ENCODE data around the gene UNCX.

UNCX gene

DNA sequence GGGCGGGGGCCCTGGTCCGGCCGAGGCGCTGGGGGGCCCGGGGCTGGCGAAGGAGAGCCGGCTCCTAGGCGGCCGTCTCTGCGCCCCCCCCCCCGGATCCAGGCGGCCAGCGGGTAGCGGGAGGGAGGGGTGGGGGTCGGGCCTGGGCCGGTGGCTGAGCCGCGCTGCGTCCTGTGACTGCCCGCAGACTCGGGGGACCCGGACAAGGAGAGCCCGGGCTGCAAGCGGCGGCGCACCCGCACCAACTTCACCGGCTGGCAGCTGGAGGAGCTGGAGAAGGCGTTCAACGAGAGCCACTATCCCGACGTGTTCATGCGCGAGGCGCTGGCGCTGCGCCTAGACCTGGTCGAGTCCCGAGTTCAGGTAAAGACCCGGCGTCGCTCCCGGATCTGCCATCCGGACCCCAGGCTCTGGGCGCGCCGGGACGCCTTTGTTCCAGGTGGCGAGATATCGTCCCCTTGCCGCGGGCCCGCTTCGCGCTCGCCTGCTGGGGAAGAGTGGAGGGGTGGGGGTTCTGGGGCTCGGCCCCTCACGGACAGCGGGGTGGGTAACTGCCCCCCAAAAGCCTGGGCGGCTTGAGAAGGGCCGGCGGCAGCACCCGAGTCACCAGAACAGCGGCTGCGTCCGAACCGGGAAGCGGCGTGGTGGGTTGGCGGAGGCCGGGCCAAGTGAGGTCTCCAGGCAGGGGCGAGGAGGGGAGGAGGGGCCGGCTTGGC, 819 bp downstream of the UNCX start:
- no peak for DNase-seq

DNA sequence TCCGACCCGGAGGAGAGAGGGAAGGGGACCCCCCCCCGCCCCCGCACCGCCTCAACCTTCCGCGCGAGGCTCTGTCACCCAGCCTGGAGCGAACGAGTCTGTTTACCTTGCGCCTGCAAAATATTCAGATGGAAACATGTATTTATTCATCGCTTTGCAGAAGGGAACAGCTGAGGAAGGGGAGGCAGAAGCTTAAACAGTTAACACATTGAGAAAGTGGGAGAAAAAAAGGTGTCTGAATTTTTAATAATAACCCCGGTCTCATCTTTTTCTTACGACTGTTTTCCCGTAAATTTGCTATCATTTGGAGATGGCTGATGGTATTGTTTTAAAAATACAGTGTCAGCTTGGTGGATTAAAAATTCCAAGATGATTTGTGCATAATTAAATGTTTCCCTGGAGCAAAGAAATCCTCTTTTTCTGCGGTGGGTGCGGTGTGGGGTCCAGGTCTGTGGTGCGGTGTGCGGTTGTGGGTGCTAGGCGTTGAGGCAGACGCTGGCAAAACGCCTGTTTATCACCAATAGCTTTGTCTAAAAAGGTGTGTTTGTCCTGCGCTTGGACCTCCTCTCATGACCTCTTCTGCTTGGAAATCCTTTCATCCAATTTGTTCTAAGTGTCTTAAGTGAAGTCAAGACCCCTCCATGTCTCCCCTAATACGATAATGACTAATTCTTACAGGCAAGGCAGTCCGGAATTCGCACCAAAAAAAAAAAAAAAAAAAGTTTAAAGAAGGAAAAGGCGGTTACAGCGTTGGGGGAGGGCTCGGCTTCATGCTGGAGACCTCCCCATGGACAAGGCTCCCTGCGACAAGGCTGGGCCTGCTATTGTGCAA, 1.6 kb downstream of the UNCX start:
- DNase-seq, result no peak

DNA sequence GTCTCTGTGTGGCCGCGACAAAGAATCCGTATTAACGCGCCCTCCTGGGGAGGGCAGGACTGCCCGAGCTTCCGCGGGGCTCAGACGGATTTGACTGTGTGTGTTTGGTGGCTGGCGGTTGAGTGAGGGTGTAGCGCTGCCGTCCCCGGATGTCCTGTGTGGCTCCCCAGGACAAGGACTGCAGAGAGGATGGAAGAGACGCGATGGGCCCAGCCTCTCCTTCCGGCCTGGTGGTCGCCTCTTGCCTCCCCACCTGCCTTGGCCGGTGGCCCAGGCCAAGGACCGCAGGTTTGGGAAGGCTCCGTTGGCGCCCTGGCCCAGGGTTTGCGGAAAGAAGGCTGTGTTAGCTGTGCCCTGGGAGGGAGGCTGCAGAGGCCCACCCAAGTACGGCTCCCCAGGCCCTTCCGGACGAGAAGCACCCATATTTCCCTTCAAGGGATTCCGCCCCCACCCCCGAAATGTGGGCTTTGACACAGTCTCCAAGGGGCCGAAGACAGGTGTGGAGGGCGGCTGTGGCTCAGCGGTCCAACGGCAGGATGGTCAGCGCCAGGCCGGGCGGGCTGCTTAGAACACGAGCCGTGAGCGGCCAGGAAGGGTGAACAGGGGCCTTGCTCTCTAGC, 2.3 kb downstream of the UNCX start:
- no peak for DNase-seq

DNA sequence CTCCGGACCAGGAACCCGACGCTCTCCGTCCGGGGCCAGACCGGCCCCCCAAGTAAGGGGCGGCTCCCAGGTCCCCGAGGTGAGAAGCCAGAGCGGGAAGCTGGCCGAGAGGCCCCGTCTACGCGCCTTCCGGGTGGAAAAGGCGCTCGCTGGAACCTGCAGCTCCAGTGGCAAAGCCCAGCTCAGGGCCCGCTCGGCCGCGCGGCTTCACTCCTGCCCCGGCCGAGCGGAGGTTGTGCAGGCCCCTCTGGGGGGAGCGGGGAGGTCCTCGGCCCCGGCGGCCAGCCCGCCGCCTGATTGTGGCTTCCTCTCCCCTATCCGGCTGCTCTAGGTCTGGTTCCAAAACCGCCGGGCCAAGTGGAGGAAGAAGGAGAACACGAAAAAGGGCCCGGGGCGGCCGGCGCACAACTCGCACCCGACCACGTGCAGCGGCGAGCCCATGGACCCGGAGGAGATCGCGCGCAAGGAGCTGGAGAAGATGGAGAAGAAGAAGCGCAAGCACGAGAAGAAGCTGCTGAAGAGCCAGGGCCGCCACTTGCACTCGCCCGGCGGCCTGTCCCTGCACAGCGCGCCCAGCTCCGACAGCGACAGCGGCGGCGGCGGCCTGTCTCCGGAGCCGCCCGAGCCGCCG, 2.9 kb downstream of the UNCX start:
- DNase-seq, result no peak

DNA sequence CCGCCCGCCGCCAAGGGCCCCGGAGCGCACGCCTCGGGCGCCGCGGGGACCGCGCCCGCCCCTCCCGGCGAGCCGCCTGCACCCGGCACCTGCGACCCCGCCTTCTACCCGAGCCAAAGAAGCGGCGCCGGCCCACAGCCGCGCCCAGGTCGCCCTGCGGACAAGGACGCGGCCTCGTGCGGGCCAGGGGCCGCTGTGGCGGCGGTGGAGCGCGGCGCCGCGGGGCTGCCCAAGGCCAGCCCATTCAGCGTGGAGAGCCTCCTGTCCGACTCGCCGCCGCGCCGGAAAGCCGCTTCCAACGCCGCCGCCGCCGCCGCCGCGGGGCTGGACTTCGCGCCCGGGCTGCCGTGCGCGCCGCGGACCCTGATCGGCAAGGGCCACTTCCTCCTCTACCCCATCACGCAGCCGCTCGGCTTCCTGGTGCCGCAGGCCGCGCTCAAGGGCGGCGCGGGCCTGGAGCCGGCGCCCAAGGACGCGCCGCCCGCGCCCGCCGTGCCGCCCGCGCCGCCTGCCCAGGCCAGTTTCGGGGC, 3.5 kb downstream of the UNCX start:
- no peak for DNase-seq

DNA sequence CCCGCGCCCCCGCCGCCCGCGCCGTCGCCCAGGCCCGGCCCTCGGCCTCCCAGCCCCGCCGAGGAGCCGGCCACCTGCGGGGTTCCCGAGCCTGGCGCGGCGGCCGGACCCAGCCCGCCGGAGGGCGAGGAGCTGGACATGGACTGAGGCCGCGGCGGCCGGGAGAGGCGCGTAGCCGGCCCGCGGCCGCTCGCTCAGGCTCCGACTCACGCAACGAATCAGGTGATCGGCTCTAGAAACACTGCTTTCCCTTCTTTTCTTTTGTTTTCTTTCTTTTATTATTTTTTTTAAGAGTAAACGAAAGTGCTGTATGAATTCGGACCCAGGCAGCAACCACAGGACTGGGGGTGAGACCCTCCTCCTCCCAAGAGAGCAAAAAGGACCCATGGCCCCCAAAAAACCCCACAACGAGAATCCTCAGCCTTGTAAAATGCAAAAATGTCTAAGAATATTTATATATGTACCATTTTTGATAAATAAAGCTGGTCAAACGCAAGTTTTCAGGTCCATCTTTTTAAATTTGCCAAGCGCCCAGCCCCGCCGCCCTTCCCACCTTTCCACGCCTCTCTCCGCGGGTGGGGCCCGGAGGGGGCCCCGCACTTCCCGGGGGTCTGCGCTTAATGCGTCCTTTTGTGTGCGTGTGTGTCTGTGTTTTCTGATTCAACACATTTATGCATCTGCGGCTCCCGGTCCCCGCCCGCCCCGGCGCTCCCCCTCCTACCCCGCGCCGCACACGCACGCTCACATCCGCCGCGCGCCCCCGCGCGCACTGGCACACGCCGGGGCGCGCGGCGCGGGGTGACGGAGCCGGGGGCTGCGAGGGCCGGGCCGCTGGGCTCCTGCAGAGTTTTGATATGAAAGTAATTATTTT, 4.4 kb downstream of the UNCX start:
- DNase-seq, result no peak

DNA sequence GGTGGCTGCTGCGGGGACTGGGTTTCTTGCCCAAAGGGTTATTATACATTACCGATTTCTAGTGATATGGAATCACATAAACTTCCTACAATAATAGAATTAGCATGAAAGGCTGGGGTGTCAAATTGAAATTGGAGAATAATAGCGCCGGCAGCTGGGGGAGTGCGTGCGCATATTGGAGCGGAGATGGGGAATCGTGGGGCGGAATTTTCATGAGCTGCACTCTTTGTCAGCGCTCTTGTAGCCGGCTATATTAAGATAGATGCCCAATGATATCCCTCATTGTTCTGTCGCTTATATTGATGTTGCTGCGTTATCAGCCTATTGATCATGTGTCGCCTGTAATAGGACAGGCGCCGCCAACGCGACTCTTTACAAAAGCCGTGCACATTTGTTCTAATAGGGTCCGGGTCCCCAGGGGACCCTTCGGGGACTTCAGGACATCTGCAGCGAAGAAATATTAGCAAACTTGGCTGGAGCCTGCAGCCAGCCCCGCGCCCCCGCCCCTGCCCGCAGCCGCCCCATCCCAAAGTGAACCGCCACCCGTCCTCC, 5.1 kb downstream of the UNCX start:
- no peak for DNase-seq

DNA sequence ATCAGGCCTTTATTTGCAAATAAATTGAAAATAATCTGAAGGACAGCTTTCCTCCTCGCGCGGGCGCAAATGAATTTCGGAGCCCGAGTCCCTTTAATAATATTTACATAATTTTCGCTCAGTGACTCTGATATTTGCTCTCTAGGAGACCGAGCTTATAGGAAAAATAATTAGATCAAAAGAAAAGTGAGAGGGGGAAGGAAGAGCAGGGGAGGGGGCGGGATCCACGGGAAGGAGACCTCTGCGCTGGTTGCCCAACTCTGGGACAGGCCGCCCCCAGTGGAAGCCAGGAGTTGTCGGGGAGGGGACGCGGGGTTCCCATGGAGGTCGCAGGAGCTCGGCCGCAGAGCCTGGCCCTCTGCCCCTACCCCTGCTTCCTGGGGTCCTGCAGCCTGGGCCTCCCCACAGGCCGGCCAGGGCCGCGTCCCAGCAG, 5.8 kb downstream of the UNCX start:
- no peak for DNase-seq

DNA sequence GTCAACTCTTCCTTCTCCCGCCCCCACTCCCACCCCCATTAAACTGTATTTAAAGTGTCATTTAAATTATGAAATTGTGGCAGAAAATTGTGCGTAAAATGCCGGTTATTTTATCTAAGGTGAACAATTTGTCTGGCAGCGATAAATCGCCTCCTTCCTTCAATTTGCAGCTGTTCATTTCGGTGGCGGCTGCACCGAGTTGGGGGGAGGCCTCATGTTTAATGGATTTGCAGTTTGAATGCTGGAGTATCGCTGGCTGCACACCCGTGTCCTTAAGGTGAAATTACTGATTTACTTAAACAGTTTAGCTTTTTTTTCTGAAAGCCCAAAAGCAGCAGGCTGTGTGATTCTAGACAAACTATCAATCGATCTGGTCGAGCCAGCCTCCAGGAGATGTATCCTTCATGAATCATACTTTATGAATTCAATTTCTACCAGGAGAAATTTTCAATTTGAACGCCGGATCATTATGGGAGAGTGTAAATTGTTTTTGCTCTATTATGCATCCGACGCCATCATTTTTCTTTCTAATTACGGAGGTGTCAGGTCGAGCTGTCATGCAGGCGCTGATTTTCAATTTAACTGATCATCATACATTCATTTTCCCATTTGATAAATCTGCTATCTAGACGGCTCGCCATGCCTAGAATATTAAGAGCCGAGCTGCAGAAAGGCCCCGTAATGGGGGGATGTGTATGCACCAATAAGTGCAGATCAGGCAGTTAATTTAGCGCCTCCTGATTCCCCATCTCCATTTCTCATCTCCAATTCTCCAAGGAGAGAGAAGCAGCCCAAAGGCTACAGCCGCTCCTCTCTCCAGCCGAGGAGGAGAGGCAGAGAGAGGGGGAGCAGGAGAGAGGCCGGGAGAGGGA, 6.5 kb downstream of the UNCX start:
- no peak for DNase-seq

DNA sequence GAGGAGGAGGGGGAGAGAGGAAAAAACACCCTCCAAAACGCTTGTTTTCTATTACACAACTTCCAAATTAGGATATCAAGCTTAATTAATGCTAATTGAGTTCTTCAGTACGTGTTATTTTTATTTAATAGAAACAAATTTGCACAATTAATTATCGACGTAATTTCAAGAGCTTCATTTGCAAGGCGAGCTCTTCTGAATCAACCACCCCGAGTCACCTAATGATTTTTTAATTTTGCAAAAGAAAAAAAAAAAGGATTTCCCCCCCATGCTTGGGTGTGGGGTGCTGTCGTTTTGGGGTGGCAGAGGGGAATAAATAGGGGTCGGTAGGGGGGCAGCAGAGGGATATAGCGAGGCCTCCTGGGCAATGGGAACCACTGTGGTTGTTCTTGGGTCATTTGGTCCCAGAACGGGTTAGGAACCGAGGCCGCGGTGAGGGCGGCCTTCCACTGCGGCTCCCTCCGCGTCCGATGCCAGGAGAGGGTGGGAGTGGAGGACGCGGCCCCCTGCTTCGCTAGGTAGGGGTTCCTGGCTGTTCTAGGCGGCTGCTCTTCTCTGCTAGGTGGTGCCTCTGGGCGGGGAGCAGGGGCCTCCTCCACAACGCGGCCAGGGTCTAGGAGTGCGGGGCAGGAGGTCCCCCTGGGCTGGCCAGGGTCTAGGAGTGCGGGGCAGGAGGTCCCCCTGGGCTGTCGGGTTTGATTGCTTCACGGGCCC, 7.3 kb downstream of the UNCX start:
- no peak for DNase-seq

DNA sequence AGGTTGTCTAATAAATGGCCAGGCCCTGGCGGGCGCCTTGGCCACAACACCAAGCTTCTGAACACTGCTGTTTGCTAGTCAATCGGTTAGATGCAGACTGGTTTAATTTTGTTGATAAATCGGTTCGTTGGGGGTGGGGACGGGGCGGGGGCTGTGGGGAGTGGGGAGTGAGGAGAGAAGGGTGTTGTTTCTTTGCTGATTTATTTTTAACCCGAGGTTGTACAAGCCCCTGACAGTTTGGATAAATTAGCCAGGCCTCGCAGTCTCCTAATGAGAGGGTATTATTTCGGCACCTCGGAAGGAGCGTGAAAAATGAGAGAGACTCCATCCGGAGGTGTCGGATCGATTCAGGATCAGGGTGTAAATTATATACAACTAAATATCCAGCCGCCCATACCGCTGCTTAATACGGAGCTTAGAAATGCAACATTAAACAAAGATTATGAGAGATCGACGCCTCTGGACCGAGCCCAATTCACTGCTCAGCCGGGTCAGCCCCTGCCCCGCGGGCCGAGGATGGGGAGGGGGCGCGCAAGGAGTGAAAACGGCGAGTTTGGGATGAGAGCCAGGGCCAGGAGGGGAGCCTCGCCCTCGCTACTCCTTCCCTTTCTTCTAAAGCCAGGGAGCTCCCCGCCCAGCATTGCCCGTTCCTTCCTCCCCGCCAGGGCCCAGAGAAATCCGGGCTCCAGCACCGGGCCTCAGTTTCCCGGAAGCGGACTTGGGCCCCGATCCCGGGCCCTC, 8.0 kb downstream of the UNCX start:
- DNase-seq, result no peak

DNA sequence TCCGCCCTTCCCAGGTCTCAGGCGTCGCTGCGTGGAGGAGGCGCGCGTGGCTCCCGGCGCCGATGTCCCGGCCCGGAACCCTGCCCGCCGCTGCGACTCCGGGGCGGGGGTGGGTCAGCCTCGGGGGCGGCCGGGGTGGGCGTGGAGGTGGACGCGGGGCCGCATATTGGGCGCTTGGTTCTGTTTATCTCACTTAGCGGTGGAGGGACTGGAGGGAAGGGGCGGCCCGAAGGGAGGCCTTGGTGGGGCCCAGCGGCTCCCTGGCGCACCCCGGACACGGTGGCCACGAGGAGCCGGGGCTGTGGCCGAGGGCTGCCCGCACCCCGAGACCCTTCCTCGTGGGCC, 8.6 kb downstream of the UNCX start:
- no peak for DNase-seq

DNA sequence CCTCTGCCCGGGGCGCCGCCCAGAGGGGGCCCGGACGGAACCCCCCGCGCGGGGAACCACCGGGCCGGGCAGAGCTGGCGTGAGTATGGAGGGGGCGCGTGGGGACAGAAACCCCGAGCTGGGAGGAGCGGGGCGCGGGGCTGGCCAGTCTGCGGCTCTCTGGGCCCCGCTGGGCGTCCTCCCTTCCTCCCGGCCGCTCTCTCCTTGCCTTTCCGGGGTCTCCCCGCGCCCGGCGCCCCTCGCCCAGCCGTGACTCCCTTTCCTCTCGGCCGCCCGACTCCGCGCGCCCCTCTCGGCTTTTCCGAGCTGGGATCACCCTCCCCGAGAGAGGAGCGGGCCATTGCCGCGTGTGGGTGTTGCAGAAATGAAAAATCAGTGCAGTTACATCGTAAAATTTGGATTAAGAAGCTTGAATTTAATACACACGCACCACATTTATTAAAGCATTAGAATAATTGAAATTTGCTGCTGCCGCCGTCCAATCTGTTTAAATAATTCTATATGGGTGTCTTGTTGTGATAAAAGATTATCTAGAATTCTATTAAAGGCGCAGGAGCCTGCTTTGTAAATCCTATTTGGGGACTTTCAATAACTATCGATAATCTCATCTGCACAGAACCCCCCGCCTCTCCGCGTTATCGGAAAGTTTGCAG, 9.1 kb downstream of the UNCX start:
- DNase-seq, result no peak

DNA sequence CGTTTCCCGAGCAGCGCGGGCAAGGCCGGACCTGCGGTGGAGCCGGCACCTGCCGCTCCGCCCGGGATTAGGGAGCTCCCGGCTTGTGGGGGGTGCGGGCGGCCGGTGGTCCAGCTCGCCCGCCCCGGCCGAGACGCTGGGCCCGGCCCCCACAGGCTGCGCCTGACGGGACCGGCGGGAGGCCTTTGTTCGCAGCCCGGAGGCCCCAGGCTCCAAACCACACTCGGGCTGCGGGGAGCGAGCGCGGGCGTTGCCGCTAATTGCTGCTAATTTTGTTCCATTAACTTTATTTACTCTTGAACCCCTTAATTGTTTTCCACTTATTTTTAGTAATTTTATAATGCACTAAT, 9.6 kb downstream of the UNCX start:
- no peak for DNase-seq

DNA sequence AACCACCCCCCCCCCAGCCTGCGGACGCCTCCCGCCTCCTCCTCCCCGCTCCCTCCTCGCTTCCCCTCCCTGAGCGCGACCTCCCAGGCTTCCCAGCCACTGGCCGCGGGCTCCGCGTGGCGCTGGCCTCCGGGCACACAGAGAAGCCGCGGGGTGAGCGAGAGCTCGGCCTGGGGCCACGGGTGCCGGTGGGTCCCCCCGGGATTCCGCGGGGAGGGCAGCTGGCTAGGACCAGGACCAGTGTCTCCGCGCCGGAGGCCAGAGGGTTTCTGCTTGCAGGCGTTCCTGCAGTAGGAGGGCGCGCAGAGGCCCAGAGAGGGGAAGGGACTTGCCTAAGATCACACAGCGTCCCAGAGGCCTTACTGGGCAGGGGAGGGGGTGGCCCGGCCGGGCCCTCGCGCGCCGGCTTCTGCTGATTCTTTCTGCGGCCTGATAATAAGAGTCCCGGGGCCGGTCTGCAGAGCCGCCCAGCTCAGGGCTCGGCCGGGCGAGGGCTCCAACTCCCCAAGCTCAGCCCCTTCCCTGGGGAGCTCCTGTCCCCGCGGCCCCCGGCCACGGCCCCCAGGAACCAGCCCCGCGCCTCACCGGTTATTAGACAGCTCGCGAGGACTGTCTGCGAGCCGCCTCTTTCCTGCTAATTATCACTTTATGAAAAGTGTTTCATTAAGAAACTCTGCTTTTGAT, 10.1 kb downstream of the UNCX start:
- DNase-seq, result no peak

DNA sequence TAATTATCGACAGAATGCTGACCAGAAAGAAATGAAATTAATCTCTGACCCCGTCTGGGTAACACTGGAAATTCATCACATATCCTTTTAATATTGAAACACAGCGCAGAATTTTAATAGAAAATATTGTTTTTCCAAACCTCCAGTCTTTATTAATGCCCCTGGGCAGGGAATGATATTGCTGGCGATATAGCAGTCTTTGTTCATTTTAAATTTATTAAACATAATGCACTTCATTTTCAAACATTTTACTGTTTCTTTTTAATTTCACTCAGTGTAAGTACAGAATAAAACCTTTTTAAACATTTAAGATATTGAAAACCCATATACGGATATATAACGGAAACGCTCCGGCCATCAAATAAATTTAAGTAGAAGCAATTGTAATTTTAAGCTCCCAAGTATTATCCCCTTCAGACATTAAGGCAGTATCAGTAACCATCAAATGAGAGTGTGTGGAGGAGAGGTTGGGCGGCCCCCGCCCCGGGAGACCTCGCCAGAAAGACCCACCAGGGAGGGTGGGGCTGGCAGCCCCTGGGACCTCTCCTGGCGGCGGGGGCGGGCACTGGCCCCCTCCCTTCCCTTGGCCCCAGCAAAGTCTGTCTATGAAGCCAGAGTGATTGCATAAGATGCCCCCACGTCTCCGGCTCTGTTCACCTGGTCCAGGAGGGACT, 10.8 kb downstream of the UNCX start:
- DNase-seq, result no peak

DNA sequence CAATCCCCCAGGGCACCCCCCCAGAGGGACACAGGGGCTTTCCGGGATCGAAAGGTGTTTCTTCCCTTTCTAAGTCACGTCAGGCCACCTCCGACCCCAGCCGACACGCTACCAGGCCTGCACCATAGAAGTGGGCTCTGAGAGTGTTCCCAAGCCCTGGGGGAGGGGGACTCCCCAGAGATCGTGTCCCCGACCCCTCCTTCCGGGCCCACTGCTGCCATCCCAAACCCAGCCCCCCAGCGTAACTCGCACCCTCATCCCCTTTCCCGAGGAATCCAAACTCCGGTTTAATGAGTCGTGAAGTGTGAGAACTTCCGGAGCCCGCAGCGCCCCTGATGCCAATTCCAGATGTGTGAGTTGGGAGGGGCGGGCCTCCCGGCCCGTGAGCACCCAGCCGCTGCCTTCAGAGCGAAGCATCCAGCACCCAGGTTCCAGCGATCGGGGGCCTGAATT, 11.3 kb downstream of the UNCX start:
- DNase-seq, result no peak
